DMS153 (cell line): ENCODE results near the gene GHITM.
"Not testable (repeated sequence)": the region's sequence is repeated elsewhere in the genome, so short reads cannot be mapped to it uniquely, and the experiment has no call there.

Experiments used
- DNase-seq: peaks from one replicate; lab custom pipeline; 2025; lab: John Stamatoyannopoulos, UW

Gene GHITM

GRCh38 chr10:84176836-84177474, 37.6 kb downstream of the GHITM start:
- DNase-seq = no peak

DNA sequence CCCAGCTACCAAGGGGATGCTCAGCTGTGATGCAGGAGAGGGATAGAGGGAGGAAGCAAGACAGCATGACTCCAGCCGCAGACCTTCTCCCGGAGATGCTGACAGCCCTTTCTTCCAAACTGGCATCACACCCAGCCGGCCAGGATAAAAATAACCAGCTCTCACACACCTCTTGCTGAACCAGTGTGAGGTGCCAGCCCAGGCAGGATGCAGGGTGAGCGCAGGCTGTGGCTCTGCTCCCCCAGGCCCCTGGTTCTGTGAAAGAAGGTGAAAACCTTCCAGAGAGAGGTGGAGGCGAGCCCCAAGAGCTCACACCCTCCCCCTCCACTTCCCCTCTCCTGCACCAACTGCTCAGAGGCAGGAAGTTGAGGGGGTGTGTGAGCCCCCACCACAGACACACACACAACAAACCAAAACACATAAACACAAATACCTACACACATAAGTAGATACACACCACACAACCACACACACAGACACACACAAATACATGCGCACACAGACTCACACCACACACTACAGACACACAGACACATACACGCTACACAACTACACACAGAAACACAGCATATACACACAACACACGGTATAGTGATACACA, 38.3 kb downstream of the GHITM start:
- DNase-seq = no peak

DNA sequence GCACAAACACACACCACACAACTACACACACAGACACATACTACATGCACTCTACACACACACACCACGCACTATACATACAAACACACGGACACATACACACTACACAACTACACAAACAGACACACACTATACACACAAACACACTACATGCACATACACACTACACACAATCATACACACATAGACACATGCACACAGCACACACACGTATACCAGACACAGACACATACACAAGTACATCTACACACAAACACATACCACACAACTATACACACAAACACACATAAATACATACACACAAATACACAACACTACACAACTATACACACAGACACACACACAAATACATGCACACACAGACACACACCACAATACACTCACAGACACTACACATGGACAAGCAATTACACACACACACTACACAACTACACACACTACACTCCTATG, 38.9 kb downstream of the GHITM start:
- no peak for DNase-seq

GRCh38 chr10:84179059-84179710, 39.9 kb downstream of the GHITM start:
- peak; percentile 85 for DNase-seq

GRCh38 chr10:84180386-84180785, 41.1 kb downstream of the GHITM start:
- DNase-seq = not testable (repeated sequence)

DNA sequence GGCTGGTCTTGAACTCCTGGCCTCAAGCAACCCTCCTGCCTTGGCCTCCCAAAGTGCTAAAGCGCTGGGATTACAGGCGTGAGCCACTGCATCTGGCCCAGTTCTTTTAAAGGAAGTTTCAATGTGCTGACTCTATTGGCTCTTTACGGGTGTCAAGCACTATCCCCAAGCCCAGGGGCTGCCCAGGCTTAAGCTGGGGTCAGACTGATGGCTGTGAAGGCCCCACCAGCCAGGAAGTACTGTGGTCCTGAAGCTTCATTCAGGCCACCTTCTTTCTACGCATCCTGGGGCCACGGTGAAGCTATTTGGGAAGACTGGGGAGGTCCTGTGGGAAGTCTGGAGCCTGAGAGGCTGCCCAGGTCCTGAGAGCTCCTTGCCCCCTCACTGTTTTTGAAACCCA, 42.3 kb downstream of the GHITM start:
- no peak for DNase-seq

- peak; percentile 23 for DNase-seq
Measured at GRCh38 chr10:84184517-84184916, 45.2 kb downstream of the GHITM start.

DNA sequence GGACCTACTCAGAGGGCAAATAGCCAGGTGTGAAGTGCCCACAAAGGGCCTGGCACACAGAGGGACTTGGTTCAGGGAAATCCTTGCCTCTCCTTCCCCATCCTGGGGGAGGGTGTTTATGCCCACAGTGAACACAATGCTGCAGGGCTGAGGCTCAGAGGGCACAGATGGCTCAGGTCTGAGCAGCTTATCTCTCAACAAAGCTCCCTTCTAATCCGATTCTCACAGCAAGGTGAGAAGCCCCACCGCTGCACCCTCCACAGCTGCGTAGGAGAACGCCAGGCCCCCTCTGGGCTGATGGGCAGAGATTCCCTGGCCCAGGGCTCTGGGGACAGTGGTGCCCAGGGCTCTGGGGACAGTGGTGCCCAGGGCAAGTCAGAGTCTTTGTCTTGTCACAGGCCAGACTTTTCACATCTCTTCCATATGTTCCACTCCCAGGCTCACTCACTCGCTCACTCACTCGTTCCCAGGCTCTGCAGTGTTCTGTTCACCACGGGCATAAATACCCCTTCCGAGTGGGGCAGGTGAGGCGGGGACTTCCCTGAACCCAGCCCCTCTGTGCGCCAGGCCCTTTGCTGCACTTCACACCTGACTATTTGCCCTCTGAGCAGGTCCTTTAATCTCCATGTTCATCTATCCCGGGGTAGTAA, 46.3 kb downstream of the GHITM start:
- no peak for DNase-seq

GRCh38 chr10:84188815-84189214, 49.5 kb downstream of the GHITM start:
- no peak for DNase-seq

DNA sequence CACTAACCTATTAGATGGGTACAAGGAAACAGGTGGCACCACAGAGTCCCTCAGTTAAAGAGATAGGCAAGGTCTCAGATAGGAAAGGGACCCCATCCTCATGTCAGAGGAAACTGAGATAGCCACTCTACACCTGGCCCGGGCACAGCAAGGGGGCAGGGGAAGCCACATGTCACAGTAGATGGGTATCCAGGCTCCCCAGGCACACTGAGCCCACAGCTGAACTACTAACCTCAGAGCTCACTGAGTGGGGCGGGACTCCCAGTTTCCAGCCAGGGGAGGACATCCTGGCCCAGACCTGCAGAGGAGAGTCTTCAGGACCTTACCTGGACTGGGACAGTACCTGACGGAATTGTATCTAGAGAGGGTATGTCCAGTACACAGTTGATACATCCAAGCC, 51.3 kb downstream of the GHITM start:
- DNase-seq = no peak

DNA sequence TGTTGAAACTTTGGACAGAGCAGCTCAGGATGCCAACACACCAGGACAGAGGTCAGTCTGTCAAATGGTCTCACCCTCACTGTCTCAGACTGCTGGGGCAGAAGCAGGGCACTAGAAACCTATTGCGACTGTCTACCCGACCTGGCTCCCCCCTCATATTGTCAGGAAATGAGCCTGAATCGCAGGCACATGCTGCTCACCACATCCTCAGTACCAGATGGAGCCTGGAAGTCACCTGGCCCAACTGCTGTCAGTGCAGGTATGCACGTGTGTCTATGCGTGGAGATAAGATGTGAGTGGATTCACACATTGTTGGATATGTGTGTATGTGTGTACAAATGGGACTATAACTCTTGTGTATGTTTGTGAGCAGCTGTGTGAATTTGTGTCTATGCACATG, 51.8 kb downstream of the GHITM start:
- DNase-seq = no peak

GRCh38 chr10:84193327-84193726, 54.0 kb downstream of the GHITM start:
- DNase-seq = no peak

DNA sequence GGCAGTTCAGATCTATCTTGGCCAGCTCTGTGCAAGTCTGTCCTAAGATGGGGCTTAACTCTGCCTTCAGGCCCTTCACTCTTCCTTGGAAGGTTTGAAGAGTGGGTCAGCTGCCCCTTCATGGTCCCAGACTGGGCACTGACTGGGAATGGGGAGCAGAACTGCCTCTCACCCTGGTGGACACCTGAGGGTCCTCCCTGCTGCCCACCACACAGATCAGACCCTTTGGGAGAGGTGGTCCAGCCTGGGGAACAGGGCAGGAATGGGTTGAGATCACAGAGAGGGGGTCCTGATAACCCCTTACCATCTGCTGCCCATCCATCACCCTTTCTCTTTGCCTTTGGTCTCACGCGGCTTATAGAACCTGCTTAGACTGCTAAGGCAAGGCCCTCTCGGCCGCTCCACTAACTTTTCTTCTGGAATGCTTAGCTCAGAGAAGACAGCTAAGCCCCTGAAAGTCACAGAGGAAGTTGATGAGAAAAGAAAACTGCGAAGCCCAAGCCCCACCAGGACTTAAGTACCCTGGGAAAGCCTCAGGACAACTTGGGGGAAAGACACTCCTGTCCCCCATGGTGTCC, 54.6 kb downstream of the GHITM start:
- no peak for DNase-seq

GRCh38 chr10:84194424-84195043, 55.2 kb downstream of the GHITM start, which contains the start of gene CDHR1:
TSS of gene CDHR1 (plus strand) at chr10:84194537. CDS start at chr10:84194761, 224 bp downstream.
- DNase-seq = no peak

DNA sequence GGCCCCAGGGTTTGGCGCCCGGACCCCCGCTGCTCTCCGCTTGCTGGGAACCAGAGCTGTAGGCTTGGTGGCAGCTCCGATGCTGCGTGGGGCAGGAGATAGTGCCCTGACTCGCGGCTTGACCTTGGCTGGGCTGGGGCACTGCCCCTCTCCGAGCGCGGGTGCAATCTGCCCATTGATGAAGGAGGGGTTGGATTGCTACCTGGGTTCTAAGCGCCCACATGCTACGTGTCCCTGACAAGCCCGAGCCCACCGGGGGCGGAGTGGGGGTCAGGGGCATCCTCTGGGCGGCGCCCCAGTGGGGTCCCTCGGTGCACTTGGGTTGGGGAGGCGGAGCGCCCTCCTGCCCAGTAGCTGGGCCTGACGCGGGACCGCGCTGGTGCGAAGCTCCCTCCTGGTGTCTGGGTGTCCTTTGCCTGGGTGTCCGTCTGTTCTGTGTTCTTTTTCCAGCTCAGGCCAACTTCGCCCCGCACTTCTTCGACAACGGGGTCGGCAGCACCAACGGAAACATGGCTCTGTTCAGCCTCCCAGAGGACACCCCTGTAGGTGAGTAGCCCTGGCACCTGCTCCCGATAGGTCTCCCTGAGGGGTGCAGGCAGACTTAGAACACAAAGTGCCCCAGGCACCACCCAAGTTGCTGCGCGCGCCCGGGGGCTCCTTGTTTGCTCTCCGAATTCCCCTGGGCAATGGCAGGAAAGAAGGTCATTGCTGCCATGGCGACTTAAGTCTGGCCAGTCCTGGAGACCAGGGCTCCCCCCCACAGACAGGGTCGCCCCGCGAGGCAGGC, 55.9 kb downstream of the GHITM start:
- no peak for DNase-seq

DNA sequence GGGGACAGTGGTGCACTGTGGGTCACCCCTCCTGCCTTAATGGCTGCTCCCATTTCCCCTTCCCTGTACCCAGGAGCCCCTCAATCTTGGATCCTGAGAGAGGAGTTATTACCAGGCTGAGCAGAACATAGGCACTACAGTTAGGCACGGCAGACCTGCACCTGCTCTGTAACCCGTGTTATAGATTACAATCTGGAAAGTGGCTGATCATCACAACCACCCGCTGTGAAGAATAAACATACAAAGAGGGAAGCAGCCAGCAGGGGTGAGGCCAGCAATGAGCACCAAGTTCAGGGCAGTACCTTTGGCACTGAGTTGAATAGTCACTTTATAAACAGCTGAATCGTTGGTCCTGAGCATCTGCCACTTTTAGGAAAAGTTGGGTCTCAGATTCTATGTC, 56.8 kb downstream of the GHITM start:
- peak; percentile 80 for DNase-seq

DNA sequence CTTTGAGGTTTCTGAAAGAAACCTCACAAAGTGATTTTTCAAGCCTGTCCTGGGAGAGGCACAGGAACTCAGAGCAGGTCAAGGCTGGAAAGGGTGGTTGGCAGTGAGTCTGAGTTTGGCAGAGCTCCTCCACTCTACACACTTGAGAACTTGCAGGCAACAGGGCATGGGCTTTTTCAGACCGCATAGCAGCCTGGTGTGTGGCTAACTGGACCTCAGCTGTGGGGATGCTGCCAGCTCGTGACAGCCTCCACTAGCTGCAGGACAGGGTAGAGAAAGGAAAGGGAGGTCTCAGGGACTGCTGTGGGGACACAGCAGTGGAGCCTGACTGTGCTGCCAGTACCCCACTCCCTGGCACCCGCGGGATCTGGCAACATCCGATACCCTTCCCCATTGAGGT, 57.6 kb downstream of the GHITM start:
- no peak for DNase-seq

DNA sequence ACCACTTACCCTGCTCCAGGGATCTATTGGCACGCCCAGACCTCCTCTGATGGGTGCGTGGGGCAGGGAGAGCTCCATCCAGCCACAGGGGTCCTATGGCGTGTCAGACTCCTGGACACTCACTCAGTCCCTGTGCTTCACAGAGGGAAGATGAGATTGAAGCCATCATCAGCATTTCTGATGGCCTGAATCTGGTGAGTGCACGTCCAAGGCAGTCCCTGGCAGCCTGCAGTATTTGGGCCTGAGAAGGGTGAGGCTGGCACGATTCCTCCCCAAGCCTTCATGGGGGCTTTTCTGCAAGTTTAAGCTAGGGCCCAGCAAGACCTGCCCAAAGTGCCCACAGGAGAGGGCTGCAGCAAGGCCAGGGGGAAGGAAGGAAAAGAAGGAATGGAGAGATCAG, 58.3 kb downstream of the GHITM start:
- no peak for DNase-seq

GRCh38 chr10:84198206-84198915, 59.1 kb downstream of the GHITM start:
- DNase-seq = no peak

DNA sequence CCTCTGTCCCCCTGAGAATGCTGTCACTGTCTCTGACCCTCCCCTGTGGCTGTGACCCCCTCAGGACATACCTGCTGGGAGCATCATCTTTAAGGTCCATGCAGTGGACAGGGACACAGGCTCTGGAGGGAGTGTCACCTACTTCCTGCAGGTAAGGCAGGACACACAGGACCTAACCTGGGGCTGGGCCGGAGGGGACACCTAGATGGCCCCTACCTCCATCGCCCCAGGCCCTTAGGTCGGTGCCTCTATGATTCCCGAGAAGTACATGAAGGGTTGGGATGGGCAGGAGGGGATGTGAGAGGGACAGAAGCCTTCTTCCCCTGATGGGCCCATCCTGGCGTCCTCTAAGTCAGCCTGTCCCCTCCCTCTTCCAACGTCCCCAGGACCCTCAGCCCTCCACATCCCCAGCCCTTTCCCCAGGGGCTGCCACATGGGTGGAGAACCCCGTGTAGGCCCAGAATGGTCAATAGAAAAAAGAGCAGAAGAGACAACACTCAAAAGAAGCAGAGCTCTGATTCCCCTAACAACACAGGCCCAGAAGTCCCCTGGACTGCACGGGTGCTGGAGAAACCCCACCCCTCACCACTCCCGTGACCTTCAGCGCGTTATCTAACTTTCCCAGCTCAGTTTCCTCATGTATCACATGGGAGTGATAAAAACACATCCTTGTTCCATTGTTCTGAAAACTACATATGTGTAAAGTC, 61.4 kb downstream of the GHITM start:
- no peak for DNase-seq
